Adrenal gland (tissue), 5 donors: Measurements from ENCODE around the gene MRPL10.

Experiments
- POLR2A ChIP-seq, 2 donors: fragments of 450-650 bp; IDR thresholded peaks; one replicate each; pipeline ENCODE4 v1.6.1; 2017; ENCODE audit warnings: antibody characterized with exemption in 2 of 2, mild to moderate bottlenecking in 2 of 2, moderate library complexity in 1 of 2
- TF ChIP-seq, protein P1 (sequence below), 6 experiments: fragments of 450-650 bp in 4 of 6; fragments of 200-600 bp in 2 of 6; sonication (generic) in 1 of 6; IDR thresholded peaks; 1 replicate in 5 of 6; 2 replicates in 1 of 6; pipeline versions ENCODE4 v1.5.1 to v1.8.0; 2016 to 2021; ENCODE audit warnings: antibody characterized with exemption in 6 of 6, mild to moderate bottlenecking in 2 of 6, moderate library complexity in 1 of 6
- donor health status: DM: no; HTN: no; CAD: no.

DNA sequence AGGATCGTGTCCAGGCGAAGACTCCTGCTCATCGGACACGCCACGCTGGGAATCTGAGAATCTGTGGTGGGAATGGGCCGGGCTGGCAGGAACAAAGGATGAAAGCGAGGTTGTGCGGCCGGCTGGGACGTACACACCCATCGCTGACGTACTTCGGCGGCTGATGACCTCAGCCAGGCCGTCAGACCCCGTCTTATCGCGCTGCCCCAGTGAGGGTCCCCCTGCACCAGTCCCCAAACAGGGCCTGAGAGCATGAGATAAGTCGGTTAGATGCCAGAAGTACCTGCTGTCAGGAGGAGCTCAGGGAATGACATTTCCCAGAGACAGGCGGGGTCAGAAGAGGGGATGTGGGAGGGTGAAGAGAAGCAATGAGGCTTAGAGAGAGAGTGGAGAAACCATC, 35.6 kb upstream of the MRPL10 start:
- TF ChIP-seq, protein P1, sequence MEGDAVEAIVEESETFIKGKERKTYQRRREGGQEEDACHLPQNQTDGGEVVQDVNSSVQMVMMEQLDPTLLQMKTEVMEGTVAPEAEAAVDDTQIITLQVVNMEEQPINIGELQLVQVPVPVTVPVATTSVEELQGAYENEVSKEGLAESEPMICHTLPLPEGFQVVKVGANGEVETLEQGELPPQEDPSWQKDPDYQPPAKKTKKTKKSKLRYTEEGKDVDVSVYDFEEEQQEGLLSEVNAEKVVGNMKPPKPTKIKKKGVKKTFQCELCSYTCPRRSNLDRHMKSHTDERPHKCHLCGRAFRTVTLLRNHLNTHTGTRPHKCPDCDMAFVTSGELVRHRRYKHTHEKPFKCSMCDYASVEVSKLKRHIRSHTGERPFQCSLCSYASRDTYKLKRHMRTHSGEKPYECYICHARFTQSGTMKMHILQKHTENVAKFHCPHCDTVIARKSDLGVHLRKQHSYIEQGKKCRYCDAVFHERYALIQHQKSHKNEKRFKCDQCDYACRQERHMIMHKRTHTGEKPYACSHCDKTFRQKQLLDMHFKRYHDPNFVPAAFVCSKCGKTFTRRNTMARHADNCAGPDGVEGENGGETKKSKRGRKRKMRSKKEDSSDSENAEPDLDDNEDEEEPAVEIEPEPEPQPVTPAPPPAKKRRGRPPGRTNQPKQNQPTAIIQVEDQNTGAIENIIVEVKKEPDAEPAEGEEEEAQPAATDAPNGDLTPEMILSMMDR (IDR thresholded peaks at IDR 0.05): no peak
- TF ChIP-seq POLR2A (IDR thresholded peaks at IDR 0.05): no peak
